Hepatocyte (in vitro differentiated cells): ENCODE measurements around the gene FOXB1.

Source experiments
- CTCF ChIP-seq: fragments of 200-600 bp; sonication (generic); IDR thresholded peaks from 2 replicates; pipeline ENCODE4 v1.5.1; 2016; ENCODE audit warnings: antibody characterized with exemption, mild to moderate bottlenecking; ENCODE audit not compliant: poor library complexity
- EZH2 ChIP-seq: fragments of 200-600 bp; sonication (generic); IDR thresholded peaks from 2 replicates; pipeline ENCODE4 v1.6.1; 2016; ENCODE audit warnings: antibody characterized with exemption, mild to moderate bottlenecking, borderline replicate concordance
- EZH2phosphoT487 ChIP-seq: fragments of 200-600 bp; sonication (generic); IDR thresholded peaks from one replicate; pipeline ENCODE4 v1.6.1; 2018; ENCODE audit warnings: antibody characterized with exemption, mild to moderate bottlenecking, low read depth, moderate library complexity; ENCODE audit not compliant: unreplicated experiment, severe bottlenecking

GRCh38 chr15:59963322-59963721 is 40.8 kb upstream of the FOXB1 start:
- TF ChIP-seq CTCF = no peak
- no peak for TF ChIP-seq EZH2
- no peak for TF ChIP-seq EZH2phosphoT487
